Measurements from ENCODE around the gene ATG16L2. TPM values are rescaled to one million over a fixed set of nuclear protein-coding genes. Genes with fewer than 3 reads are reported as not detected.

ATG16L2 gene
- total and polyA plus RNA-seq, 9 of the 15 experiments (the other 6 are each of a cell fraction or from before 2014, with no cell fraction given): 0.18 to 11.2 (median 6.2) TPM

- no peak for TF ChIP-seq XRCC3 (IDR thresholded peaks at IDR 0.05)
- TF ChIP-seq SMC3 (conservative IDR thresholded peaks at IDR 0.05; ENCODE audit: insufficient read depth, low read depth, low read length): no peak
- TF ChIP-seq, protein P1, sequence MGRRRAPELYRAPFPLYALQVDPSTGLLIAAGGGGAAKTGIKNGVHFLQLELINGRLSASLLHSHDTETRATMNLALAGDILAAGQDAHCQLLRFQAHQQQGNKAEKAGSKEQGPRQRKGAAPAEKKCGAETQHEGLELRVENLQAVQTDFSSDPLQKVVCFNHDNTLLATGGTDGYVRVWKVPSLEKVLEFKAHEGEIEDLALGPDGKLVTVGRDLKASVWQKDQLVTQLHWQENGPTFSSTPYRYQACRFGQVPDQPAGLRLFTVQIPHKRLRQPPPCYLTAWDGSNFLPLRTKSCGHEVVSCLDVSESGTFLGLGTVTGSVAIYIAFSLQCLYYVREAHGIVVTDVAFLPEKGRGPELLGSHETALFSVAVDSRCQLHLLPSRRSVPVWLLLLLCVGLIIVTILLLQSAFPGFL (CRISPR knock-in tag; IDR thresholded peaks at IDR 0.05): no peak
- no peak for TF ChIP-seq KLF6 (CRISPR knock-in tag; IDR thresholded peaks at IDR 0.05; ENCODE audit: borderline replicate concordance)
- TF ChIP-seq RAD51 (IDR thresholded peaks at IDR 0.05; ENCODE audit: borderline replicate concordance, low read depth): no peak
- no peak for TF ChIP-seq RFX1 (IDR thresholded peaks at IDR 0.05)
- peak in 2 of 3 experiments; percentile 28 to 56; a peak in 3 of 6 replicates for TF ChIP-seq CTCF (IDR thresholded peaks at IDR 0.05 in 2 of 3, conservative IDR thresholded peaks at IDR 0.05 in 1 of 3; ENCODE audit: insufficient read depth in 2 of 3, low read depth in 1 of 3, low read length in 3 of 3)
- TF ChIP-seq ZNF699 (CRISPR knock-in tag; IDR thresholded peaks at IDR 0.05; ENCODE audit: insufficient replicate concordance): no peak
- no peak for TF ChIP-seq CHCHD3 (CRISPR knock-in tag; IDR thresholded peaks at IDR 0.05)
- no peak for TF ChIP-seq SMARCA4 (IDR thresholded peaks at IDR 0.05)
- TF ChIP-seq, protein P2, sequence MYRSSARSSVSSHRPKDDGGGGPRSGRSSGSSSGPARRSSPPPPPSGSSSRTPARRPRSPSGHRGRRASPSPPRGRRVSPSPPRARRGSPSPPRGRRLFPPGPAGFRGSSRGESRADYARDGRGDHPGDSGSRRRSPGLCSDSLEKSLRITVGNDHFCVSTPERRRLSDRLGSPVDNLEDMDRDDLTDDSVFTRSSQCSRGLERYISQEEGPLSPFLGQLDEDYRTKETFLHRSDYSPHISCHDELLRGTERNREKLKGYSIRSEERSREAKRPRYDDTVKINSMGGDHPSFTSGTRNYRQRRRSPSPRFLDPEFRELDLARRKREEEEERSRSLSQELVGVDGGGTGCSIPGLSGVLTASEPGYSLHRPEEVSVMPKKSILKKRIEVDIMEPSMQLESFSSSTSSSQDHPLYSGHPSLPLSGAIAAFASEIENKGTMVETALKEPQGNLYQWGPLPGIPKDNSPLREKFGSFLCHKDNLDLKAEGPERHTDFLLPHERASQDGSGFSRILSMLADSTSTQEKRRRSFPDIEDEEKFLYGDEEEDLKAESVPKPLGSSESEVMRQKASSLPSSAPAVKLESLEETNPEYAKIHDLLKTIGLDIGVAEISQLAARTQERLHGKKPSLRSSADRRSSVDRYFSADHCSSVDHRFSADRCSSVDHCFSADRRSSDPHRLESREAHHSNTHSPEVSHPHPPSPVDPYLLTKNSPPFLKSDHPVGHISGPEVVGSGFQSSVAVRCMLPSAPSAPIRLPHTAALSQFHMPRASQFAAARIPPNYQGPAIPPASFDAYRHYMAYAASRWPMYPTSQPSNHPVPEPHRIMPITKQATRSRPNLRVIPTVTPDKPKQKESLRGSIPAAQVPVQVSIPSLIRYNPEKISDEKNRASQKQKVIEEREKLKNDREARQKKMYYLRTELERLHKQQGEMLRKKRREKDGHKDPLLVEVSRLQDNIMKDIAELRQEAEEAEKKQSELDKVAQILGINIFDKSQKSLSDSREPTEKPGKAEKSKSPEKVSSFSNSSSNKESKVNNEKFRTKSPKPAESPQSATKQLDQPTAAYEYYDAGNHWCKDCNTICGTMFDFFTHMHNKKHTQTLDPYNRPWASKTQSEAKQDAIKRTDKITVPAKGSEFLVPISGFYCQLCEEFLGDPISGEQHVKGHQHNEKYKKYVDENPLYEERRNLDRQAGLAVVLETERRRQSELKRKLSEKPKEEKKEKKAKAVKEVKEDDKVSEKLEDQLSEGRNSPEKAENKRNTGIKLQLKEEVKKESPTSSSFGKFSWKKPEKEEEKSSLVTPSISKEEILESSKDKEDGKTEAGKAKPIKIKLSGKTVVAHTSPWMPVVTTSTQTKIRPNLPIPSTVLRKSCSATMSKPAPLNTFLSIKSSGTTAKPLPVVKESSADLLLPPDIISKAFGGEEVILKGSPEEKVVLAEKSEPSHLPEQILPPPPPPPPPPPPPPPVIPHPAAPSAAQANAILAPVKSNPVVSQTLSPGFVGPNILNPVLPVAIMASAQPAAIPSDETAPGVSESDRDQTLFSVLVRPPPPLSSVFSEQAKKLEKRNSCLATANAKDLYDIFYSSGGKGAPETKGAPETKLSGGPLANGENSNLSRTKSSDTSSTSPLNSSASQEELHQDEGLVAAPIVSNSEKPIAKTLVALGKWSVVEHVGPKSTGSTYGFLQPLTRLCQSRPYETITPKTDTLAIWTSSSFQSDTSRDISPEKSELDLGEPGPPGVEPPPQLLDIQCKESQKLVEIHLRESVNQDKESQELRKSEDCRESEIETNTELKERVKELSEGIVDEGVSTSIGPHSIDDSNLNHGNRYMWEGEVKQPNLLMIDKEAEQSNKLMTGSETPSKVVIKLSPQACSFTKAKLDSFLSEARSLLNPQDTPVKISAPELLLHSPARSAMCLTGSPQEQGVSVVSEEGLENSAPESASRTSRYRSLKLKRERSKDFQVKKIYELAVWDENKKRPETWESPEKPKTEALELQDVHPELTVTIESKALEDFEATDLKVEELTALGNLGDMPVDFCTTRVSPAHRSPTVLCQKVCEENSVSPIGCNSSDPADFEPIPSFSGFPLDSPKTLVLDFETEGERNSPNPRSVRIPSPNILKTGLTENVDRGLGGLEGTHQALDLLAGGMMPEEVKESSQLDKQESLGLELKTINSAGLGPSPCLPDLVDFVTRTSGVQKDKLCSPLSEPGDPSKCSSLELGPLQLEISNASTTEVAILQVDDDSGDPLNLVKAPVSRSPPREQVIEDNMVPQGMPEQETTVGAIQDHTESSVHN (IDR thresholded peaks at IDR 0.05; ENCODE audit: borderline replicate concordance in 1 of 2, low read depth in 1 of 2): no peak
- no peak for TF ChIP-seq SIRT6 (IDR thresholded peaks at IDR 0.05; ENCODE audit: low read depth, low read length)
Measured at GRCh38 chr11:72764503-72764902, 49.7 kb upstream of the ATG16L2 start (continued).

All from K562 (cell line).